HG03460 (cell line): ENCODE data around the gene ARHGEF16.

Experiments
- ATAC-seq: cut with Tn5 transposase; IDR thresholded peaks from one replicate; pipeline ENCODE4 v1.9.1; 2021; ENCODE audit not compliant: unreplicated experiment

Gene ARHGEF16

DNA sequence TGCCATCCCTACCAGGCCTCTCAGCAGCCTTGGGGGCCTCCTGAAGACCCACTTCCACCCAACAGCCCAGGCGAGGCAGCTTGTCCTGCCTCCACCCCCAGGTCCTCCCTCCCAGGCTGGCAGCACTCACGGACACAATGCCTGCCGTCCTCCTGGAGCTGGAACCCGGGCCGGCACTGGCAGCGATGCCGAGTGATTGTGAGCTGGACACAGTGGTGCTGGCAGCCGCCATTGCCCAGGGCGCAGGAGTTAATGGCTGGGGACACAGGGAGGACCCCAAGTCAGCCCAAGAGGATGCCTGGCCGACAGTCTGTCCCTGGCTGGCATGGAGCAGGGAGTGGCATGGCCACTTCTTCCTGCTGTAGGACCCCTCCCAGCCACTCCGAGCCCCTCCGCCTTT, 60.8 kb downstream of the ARHGEF16 start:
- no peak for ATAC-seq

DNA sequence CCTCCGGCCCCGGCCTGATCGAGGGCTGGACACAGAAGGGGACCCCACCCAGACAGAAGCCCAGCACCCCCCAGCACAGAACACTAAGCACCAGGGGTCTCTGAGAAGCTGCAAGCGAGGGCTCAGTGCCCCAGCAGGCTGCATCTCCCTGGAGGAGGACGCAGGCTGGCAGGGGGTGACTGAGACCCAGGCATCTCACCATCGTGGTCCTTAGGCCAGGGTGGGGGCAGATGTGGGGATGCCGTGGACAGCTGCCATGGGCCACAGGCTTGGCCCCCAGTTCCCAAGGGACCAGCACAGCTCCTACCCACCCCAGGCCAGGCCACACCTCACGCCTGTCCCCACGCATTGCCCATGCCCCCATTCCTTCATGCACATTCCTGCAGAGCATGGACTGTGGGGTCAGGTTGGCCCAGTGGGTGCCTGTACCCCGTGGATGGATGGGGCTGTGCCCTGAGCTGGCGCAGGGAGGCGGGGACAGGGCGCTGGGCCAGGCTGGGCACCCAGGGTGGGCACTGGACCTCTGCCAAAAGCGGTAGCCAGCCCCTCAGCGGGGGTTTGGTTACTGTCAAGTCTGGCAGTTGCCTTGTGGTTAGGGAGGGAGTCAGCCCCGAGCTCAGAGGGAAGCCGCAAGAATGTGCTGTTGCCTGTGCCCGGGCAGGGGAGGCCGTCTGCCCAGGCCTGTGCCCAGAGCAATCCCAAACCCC, 61.5 kb downstream of the ARHGEF16 start:
- ATAC-seq = no peak

DNA sequence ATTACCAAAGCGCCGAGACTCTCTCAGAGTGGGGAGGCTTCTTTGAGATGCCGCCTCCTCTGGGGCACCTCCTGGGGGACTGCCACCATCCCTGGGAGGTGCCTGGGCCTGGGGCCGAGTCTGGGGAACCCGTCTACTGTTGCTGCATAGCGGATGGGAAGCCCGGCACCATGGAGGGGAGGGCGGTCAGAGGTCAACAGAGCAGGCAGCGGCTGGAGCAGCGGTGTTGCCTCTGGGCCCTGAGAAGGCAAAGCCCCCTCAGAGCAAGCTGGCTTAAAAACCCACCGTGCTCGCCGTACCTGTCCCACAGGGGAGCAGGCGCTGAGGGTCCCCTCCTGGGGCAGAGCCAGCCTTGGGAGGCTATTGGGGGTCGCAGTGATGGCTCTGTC, 62.0 kb downstream of the ARHGEF16 start:
- no peak for ATAC-seq

DNA sequence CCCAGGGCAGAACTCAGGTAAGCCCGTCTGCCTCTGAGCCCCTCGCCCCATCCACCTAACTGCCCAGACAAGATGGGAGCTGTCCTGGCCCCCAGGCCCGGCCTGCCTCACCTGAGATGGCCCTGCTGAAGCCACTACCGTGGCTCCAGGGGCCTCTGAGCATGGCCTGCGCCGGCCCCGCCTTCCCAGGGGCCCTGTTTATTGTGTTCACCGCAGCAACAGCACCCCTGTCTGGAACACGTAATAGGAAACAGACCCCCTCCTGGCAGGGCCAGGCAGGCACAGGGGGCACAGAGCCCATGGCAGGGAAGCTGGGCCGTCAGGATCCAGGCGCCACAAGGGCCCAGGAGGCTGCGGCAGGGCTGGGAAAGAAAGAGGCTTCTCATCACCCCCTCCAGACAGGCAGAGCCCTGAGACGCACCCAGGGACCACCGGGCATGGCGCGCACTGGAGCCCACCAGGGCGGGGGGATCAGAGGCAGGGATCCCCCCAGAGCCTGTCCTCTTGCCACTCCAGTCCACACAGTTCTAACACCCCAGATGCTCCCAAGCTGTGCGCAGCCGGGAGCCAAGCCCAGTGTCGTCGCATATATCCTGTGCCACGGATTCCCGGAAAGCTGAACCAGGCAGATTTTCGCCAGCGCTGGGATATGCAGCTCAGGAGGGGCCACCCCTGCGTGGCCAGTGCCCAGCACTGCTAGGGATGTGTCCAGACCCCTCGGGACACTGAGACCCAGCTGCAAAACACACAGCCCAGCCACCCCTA, 62.6 kb downstream of the ARHGEF16 start:
- ATAC-seq = no peak

DNA sequence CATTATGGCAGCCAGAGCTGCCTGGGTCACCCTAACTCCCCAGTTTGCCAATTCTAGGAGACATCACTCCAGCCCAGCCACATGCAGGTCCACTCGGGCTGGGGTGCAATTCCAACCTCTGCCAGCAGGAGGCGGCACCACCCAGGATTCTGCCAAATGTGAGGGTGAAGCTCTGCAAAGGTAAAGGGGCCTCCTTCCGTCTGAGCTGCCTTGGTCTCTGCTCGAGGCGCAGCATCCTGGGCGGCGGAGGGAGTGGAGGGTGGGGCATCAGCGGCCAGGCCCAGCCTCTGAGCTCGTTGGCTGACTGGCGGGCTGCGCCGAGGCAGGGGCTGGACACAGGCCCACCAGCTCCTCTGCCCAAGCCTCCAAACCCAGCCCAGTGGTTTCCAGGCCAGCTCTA, 63.8 kb downstream of the ARHGEF16 start:
- ATAC-seq = no peak

DNA sequence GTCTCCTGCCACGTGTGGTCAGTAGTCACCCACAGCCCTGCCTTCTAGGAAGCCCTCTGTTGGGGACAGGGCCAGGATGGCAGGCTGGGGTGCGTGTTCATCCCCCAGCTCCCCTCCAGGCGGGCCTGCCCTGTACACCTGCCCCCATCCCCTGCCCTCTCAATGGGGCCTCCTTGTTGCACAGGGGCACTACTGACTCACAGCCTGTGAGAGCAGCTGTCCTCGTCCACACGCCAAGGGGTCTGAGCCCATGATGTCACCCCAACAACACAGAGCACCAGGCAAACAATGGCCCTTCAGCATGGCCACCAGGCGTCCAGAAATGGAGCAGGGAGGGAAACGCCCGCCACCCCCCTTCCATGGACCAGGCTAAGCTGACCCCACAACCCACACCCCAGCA, 64.3 kb downstream of the ARHGEF16 start:
- no peak for ATAC-seq

DNA sequence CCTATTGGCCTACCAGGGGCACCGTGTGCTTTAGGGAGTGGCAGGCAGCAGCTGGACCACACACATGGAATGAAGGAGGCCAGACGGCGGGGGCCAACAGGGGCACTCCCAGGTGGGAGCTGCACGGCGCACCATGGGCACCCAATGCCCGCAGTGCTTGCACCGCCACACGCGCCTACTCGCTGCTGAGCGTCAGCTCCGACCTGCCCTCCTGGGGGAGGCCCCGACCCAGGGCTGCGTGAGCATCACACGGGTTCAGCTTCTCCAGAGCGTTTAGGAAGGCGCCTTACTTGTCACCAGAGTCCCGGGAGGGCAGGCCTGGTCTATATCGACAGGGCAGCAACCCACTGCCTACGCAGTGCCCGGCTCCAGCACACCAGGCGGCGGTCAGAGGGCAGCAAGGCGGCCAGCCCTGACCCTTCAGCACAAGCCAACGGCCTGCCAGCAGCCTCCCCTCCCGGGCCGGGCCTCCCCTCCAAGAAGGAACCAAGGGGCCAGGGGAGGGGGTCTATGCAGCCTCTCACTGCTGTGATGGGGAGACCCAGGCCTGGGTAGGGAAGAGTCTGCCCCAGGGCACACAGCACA, 64.9 kb downstream of the ARHGEF16 start:
- ATAC-seq = no peak

DNA sequence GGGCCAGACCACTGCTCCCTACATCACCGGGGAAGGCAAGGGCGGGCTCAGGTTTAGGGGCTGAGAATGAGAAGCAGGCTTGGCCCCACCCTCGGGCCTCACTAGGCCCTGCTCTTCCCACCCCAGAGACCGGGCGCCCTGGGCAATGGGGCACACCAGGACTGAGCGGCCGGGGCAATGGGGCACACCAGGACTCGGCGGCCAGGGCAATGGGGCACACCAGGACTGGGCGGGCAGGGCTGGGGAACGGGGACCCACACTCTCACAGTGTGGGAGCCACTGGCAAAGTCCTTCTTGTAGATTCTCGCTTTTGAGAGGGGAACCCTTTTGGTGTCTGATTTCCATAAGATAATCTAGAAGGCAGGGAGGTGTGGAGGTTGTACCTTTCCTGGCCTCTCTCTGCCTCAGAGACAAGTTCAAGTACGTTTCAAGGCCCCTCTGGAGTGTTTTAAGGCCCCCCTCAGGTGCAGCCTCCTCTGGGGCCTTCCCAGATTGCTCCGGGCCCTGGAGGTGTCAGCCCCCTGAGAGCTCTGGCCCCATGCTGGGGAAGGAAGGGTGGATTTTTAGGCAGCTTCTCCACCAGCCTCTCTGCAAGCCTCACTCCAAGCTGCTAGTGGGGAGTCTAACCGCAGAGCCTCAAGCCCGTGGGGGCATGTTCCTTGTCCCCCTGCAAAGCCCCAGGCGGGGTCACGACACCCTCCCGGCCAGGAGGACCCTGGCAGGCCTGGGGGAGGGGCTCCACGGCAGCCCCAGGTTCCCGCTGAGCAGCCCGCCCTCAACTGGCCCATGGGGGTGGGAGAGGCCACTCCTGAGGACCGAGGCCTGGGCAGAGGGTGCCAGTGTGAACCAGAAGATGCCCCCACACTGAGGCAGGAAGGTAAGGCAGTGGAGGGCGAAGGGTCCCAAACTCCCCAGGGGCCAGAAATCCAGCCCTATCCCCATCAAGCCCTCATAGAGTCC, 66.2 kb downstream of the ARHGEF16 start:
- ATAC-seq = no peak

DNA sequence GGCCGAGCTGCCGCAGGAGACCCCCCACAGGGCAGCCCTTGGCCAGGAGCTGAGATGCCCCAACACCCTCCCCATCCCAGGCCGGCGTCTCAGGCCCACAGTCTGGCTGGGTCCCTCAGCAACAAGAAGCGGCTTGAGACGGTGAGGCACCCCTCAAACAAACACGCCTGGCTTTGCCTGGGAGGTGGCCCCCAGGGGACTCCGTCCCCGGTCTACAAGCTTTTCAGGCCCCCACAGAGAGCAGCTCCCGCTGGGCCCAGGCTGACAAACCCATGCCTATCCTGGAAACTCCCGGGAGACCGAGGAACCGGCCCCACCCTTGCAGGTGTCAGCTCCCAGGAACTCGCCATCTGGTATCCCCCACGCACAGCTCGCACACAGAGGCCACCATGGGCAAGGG, 67.0 kb downstream of the ARHGEF16 start:
- ATAC-seq = no peak

DNA sequence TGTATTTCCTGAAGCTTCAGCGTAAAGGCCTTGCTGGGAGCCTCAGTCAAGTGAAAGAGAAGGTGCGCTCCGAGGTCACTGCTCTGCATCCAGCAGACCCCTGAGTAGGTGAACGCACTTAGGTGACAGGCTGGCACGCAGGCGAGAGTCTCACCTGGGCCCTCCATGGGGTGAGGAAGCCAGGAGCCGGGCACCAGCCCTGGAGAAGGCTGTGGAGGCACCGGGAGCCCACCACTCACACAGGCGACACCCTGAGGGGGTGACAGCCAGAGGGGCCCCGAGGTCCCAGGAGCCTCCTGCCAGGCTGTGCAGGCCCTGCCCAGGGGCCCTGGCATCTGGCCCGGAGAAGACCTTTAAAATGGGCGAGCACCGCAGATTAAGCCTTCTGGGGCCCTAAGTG, 67.6 kb downstream of the ARHGEF16 start:
- ATAC-seq = no peak

DNA sequence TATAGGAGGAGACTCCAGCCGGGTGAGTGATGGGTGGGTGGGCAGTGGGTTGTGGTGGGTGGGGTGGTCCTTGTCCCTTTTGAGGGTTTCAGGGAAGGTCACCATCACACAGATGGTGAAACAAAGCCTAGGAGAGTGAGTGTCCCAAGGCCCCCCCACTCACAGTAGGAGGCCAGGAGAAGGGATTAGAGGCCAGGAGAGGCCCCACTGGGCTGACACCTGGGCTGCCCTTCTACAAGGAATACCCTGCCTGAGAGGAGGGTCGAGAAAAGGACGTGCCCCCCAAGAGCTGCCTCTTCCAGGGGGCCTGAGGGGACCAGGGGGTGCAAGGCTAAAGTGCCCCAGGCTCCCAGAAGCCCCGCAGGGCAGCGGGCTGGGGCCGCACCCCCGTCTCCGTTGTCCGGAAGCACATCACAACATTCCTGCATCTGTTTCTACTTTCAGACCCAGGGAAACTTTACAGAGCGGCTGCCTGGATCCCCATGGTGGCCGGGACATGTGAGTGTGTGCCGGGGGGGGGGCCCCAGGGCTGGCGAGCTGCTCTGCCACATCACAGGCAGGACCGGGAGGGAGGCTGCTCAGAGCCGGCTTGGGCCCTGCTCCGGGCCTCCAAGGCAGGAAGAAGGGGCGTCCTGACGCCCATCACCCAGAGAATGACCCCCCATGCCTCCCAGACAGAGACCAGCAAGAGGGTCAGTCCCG, 68.2 kb downstream of the ARHGEF16 start:
- ATAC-seq = no peak

DNA sequence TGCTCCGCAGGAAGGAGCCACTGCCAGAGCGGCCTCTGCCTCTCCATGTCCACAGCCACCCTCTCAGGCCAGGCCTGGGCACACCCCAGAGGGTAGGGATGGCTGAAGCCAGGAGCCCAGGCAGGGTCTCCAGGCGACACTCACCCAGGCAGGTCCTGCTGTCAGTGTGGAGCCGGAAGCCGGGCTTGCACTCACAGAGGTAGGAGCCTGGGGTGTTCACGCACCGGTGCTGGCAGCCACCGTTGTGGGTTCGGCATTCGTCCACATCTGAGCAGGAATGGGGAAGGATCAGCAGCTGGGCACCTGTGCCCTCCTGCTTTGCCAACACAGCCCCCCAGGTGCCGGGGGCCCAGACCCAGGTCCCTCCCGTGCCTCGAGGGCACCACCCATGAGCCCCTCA, 69.5 kb downstream of the ARHGEF16 start:
- ATAC-seq = no peak

DNA sequence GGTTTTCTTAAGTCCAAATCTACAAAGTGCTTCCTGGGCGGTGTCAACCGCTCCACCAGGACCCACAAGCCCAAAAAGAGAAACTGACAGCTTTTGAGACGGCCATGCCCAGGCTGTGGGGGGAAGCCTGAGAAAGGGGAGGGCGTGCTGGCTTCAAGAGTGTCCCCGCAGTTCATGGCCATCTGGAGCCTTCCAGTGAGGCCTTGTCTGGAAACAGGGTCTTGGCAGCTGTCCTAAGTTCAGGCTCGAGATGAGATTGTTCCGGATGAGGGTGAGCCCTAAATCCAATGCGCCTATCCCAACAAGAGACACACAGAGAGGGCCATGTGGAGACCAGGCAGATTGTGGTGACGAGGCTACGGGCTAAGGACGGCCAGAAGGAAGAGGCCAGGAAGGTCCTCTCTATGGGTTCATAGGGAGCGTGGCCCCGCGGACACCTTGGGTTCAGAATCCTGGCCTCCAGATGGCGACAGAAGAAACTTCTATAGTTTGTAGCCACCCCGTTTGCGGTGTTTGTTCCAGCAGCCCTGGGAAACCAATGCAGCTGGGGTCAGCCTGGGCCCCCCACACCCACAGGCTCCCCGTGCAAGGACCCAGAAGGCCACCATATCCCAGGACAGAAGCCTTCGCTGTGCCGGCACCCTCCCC, 70.2 kb downstream of the ARHGEF16 start:
- no peak for ATAC-seq

DNA sequence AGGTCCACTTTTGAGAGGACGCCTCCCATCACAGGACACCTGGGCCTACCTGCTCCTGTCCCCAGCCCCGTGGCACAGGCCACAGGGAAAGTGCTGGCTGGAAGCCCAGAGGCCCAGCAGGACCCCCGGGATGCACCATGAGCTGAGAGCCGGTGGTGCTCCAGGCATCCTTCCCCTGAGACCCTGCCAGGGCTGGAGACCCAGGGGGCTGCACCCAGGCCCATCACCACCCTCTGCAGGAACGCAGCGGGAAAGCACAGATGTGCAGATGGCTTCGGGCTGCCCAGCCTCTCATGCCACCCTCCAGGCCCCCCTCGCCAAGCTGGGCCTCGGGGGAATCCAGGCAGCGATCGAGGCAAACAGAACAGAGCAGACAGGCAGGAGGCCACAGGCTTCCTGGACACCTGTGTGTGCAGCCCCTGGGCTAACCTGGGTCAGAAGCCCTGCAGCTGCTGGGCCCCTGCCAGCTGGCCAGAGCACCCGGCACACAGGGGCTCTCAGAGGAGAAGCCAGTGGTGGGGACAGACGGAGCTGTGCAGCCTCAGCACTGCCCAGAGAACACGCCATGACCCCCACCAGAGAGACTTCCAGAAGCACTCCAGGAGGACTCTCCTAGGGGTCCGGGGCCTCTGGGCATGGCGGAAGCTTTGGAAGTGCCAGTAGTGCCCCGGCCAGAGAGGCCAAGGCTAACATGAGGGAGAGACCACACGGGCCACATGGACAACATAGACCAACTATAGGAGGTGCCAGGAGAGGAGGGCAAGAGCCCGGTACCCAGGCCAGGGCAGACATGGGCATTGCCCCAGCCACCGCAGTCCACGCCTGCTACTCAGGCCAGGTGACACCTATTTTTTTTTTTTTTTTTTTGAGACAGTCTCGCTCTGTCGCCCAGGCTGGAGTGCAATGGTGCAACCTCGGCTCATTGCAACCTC, 71.4 kb downstream of the ARHGEF16 start:
- no peak for ATAC-seq

DNA sequence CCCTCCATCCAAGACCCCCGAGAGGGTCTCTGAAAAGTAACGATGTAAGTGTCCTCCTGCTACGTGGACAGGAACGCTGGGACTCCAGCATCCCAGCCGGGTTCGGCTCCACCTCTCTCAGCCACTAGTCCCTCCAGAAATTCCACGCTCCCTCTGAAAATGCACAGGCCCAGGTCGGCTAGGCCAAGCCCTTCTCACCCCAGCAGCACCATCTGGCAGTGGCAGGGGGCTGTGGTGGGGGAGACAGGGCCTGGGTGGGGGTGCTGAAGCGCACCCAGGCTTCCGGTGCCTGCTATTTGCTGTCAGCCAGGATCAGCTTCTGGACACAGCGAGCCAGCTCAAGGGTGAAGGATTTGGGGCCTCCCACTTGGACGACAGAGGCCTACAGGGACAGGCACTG, 73.3 kb downstream of the ARHGEF16 start:
- ATAC-seq = no peak

DNA sequence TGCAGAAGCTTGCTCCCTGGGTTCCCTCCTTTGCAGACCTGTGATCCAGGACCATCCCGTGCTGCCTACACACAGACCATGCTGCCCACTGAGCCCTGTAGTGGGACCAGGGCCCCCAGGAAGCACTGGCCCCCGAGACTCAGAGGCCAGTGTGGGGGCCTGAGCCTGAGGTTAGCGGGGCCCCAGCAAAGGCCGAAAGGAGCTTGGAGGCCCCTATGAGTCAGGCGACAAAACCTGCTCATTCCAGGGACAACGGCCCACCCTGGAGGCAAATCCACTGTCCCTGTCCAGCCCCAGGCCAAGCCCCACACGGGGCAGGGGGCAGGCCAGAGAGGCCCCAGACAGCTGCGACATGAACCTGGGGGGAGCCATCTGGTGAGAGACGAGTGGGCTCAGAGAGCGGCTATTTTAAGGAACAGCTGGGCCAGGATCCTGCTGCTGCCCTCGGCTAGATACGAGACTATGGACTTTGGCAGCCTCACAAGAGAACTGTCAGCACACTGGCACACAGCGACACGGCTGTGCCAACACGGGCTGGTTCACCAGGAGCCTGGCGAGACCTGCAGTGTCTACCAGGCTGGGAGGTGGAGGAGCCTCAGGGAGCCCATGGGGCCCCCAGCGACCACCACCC, 74.7 kb downstream of the ARHGEF16 start:
- ATAC-seq = no peak

DNA sequence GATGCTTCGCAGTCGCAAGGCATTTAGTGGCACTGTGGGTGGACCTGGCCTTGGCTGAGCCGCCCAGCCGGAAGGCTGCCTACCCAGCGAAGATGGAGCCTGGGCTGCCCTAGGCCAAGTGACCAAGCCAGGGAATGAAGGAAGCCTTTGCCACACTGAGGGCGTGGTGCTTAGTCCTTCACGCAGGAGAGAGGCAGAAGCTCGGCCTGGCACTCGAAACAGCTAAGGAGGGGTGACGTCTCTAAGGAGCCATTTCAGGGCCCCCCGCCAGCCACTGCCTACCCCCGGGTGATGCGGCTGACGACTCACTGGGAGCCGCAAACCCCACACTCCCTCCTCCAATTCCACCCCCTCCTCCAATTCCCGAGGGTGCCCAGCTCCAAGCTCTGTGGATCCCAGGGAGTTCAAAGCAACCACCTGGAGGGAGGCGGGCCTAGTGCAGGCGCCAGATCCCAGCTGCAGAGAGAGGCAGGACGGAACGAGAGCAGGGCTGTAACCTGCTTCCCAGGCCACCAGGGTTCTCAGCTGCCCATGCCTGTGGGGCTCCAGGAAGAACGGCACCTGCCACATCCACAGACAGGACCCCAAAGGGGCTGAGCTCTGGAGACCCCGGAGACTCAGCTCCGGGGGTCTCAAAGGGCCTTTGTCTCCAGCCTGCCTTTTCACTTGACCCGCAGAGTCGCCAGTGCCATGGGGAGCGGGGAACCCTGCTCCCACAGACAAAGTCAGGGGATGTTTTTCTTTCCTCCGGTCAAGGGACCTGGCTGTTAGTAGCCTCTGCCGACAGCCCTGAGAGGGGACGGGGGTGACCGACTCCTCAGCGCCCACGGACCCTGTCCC, 75.8 kb downstream of the ARHGEF16 start:
- ATAC-seq = no peak
